ENCODE measurements around the gene CLTRN.

The CLTRN gene

DNA sequence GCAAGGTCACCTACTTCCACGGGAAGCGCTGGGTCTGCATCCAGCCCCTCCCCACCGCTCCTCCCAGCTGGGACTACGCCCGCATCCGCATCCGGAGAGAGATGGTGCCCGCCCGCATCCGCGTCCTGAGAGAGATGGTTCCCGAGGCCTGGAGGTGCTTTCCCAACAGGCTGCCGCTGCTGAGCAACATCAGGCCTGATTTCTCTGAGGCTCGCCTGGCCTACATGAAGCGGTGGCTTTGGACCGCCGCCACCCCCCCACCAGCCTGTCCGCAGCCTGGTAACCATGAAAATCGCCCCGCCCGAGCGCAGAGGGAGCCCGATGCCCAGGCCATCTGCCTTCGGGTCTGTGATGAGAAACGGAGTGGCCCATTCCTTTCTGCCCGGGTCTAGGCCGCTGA is 18.1 kb downstream of the CLTRN start:
- no peak for DNase-seq

DNA sequence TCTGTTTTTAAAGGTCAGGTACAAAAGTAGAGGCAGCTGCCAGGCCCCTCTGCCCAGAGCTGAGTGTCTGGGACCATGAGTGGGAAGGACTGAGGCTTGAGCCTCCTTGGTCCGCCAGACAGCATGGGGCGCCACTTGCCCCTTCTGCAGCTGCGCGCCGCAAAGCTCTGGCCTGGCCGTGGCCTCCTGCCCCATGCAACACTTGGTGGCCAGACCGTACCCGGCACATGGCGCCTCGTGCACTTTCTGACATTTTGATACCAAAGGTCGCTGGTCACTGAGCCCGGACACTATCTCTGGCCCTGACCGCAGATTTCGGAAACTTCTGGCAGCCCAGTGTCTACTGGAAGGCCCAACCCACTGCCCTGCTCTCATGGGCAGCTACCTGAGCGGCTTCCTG is 18.6 kb downstream of the CLTRN start:
- DNase-seq: no peak

DNA sequence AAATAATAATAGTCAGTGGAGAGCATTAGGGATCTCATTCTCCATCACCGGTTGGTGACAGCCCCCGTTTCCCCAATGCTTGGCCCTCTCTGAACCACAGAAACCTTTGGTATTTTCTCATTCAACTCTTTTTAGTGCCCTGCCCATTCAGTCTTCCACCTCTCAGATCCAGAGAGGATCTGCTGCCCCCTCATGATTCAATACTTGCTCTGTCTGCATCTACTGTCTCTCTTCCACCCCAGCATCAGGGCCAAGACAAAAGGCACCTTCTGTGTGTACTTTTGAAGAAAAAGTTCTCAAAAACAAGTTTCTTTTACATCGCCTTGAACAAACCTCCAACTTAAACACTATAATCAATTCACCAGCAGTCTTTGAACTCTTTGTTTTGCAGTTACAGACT is 19.3 kb downstream of the CLTRN start:
- no peak for DNase-seq

DNA sequence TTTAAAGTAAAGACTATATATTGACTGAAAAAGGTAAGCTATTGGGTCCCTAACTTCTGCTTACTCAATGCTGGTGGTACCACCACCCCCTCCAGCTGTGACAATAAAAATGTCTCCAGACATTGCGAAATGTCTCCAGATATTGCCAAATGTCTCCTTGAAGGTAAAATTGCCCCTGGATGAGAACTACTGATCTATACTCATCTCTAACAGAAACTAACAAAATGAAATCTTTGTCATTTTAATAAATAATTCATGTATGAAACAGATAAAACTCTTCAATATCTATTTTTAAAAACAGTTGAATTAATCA is 20.1 kb downstream of the CLTRN start:
- DNase-seq: no peak

DNA sequence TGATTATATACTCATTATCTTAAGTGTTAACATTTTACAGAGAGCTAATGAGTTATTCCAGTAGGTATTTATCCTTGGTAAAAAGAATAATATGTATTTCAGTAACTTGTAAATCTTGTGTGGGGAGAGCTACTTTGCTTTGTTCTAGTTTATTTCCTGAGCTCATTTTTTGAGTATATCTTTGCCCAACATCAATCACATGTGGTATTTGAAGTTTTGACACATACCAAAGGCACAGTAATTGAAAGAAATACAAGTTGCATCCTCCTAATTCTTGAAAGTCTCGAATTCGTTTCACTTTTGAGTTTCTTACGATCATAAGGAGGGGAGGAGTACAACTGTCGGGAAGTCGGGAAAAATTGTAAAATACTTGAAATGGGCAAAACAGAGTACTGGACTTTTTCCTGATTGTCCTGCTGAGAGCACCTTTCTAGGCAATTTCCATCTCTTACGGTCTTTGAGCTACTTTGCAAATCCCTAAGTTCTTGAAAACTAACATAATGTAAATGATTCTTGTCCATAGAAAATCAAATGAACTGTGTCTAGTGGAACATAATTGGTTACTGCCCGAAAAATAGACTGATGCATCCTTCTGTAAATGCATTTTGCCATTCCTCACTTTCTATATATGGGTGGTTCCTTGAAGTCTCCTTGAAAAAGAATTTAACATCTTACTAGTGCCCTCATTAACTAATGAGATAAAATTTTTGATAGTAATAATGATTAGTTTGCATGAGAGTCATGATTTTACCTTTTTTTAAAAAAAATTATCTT is 20.6 kb downstream of the CLTRN start:
- DNase-seq: no peak

DNA sequence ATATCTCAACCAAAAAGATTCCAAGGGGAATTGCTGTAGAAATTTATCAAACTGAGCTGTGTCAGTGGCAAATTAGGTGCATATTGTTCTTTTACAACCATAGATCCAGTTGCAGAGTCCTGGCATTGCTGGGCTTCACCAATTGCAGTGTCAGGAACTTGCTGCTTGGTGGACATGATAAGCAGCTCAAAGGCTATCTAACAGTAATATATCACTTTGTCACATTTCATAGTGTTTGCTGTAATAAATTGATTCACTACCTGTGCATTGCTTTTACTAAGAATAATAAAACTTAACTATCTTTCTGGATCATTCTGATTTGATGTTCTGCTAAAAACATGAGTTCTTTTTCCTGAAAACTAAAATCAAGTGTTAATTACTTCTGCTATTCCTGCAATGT is 33.0 kb downstream of the CLTRN start:
- DNase-seq: no peak

DNA sequence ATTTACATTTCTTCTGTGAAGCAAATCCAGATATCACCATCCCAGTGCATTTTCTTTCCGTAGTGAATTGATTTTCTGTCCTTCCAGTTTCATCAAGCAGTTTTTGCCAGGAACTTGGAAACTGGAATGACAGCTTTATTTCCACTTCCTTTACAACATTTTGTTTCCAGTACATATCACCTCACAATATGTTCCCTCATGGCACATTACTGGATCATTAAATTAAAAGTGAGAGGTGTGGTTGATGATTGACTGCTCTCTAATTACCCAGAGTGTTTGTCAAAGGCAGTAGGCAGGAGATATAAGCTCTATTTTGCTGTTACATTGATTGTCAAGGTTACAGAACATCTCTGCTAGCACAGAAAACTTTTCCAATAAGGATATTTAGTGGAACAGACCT is 41.6 kb downstream of the CLTRN start:
- no peak for DNase-seq

DNA sequence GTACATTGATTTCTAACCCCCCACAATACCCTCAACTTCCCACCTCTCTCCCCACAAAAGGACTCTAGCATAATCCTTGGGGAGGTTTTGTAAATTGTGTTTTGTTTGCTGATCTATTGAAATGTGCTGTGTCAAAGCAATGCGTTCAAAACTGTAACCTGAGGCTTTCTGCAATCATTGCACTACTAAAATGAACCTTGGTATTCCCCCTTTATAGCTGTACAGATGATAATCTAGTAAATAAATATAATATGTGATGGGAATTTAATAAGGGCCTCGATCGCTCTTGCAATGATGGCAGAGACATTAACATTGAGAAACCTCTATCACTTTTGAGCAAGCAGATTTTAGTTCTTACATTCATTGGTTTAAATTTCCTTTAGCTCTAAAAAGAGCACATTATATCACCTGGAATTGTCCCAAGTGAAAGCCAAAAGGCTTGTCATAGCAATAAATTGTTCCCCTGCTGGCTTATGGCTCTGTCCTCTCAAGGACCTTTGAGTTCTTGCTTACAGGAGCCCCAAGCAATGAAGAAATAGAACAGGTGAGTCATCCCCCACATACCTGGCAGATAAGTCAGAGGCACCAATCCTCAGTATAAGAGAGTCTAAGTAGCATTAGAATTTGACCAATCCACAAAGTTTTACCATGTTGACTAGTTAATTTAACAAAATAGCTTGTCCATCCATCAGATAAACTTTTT is 45.4 kb downstream of the CLTRN start:
- DNase-seq: no peak

DNA sequence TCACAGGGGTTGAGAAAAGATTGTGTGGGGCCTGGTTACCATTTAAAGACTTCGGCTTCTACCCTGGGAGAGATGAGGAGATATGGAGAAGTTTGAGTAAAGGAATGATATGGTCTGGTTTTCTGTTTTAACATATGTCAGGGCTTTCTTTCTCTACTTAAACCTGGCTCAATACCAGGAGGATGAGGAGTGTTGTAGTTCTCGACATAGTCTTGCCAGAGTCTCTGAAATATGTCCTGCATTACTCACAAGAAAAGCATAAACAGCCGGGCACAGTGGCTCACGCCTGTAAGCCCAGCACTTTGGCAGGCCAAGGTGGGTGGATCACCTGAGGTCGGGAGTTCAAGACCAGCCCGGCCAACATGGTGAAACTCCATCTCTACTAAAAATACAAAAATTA is 47.5 kb downstream of the CLTRN start:
- DNase-seq: no peak

DNA sequence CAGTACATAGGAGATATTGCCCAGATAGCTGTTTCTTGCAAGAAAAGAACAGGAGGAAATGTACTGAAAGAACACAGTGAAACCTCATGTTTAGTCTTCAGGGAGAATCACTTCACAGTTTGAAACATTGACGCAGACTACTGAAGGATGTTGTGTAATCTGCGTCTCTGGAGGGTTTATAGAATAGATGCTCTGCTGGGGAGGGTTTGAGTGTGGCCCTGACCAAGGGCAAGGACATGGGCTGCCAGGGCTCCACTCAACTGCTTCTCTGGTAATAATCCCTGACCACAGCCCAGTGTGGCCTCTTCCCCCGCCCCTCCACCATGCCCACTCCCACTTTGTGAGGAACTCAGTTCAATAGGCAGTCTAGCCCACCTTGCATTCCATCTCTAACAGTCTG is 48.1 kb downstream of the CLTRN start:
- DNase-seq: no peak

DNA sequence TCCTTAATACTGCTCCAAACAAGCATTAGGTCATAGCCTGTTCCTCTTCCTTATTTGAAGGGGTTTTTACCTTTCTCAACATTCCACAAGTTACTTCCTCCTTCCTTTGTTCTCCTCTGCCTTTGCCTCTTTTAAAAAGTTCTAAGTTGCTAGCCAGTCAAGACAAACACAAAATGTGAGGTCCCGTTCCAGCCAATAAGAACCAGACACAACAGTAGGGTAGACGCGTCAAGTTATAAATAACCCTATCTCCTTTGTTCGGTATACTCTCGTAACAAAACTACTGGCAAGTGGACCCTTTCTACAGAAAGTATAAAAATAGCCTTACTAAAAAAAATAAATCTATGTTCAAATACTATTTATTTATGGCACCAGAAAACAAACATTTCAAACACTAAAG is 57.5 kb downstream of the CLTRN start:
- DNase-seq: no peak

DNA sequence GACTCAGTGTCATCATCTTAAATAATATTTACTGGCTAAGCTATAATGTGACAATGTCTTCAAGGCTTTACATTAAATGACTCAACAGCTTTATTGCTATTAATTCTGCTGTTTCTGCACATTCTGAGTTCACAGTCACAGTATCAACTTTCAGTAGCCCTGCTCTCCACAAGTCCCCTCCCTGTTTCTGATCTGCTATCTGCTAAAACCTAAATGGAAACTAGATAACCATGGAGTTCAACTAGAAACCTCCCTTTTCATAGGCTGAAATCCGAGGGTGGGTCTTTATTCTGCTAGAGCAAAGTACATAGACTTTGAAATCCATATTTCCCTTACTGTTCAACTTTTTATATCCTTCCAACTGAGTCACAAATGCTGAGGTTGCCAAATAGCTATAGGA is 58.5 kb downstream of the CLTRN start:
- no peak for DNase-seq

DNA sequence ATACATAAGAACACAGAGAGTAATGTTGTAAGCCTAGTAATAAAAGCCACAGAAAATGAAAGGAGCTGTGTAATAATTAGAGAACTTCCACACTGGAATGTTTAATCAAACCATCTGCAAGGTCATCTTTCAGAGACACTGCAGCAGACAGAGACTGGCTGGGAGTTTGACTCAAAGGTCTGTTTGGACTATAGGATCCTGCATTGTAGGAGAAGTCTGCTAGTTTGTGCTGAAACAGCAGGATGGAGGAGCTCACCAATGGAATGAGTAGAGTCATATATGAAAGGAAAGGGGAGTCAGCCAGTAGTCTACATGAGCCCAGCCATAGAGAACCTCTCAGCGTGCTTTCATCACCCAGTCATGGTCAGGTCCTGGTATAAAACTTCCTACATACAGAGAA is 59.4 kb downstream of the CLTRN start:
- DNase-seq: no peak

DNA sequence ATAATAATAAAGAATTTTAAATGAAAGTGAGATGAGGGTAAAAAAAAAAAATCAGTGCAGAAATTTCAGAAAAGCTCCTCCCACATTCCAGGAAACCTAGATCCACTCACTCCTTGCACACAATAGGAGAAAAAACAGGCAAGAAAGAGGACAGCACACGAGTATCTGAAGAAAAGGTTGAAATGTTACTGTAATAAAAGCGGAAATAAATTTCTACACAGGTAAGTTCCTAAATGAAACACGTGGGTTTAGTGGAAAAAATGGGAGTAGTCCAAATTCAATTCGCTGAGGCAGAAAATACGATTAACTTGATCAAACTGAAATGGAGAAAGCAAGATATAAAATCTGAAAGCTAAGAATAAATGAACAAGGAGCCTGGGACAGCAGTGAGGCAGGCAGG is 61.8 kb downstream of the CLTRN start:
- DNase-seq: no peak

DNA sequence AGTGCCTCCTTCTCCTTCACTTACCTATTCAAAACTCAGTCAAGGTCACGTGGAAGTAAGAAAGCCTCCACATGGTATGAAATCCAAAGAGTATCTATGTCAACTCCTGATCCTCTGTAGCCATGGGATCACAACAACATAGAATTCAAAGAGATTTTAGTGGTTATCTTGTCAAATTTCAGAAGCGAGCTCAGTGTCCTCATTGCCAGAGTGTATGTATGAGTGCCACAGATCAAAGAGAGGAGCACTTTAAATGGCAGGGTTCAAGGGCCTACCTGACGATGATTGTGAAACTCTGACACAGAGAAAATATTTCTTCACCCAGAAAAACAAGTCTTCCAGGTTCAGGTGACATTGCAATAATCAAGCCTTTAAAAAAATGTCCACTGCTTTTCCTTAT is 62.7 kb downstream of the CLTRN start:
- DNase-seq: no peak

DNA sequence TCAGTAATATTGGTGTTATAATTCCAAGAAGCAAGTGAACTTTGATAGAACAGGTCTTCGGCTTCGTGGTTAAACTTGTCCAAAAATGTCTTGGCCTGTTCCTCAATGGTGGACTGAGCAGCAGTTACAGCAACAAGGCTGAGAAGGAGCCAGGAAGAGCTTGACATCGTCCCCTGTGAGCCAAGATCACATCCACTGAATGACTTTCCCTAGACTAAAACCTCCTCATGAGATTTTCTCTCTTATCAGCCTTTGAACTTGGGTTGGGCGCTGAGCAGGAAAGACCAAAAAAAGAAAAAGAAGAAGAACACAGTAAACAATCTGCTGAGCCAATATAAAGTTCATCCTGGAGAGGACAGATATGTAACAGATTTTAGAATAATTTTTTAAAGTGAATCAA is 63.9 kb downstream of the CLTRN start, which contains the start of gene ACE2:
Gene ACE2, minus strand, starts transcription at position 216 of the 400 bp plus-strand sequence. Its CDS starts 49 bp downstream, at position 167.
- no peak for DNase-seq

DNA sequence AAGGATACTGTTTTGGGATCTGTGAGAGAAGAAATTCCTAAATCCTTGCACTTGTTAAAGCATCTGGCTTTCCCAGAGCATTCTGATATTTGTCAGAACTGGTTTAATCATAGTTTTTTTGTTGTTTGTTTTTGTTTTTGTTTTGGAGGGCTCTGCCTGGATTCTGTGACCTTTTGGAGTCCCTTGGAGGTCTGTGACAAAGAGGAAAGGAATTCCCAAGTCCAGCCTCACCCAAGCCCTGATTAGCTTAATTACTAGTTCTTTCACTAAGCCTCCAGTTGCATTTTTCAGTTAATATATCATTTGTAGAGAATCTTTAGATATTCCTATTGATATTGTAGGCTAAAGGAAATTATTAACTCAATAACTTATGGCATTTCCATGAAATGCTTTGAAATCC is 64.6 kb downstream of the CLTRN start:
- DNase-seq: no peak

DNA sequence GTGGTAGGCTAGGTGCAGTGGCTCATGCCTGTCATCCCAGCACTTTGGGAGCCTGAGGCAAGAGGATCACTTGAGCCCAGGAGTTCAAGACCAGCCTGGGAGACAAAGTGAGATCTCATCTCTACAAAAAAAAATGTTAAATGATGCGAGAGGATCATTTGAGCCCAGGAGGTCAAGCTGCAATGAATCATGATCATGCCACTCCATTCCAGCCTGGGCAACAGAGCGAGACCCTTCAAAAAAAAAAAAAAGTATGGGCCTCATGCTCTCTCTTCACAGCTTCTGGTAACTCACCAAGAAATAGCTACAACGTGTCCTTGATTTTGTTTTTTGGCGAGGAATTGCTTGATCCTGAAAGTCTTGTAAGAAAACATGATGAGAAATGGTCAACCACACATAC is 65.1 kb downstream of the CLTRN start:
- DNase-seq: no peak

DNA sequence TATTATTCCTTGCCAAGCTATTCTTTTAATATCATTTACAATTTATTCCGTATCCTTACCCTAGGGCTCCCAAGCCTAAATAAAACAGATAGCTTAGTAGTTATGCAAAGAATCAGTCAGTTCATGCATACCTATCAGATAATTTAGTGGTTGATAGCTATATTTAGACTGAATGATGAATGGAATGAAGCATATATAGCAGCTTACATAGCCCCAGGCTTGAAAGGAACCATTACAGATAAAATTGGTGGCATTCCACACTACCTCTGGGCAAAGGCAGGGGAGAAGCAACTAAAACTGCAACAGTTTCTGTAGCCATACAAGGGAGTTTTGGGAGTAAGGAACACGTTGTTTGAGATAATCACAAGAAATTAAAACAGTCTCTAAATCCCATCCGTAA is 66.6 kb downstream of the CLTRN start:
- no peak for DNase-seq

DNA sequence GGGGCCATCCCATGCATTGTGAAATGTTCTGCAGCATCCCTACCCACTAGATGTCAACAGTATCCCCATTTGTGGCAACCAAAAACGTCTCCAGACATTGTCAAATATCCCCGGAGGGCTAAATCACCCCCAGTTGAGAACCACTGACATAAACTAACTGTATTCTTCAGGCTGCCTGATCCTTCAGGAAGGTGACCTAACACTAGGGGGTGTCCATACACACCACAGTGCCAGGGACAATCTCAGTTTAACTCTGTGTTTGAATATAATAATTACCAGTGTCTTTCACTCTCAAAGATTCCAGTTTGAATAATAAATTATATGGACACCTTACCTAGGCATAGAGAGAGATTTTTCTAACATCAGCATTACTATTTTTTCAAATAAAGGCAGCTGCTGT is 70.2 kb downstream of the CLTRN start:
- no peak for DNase-seq

DNA sequence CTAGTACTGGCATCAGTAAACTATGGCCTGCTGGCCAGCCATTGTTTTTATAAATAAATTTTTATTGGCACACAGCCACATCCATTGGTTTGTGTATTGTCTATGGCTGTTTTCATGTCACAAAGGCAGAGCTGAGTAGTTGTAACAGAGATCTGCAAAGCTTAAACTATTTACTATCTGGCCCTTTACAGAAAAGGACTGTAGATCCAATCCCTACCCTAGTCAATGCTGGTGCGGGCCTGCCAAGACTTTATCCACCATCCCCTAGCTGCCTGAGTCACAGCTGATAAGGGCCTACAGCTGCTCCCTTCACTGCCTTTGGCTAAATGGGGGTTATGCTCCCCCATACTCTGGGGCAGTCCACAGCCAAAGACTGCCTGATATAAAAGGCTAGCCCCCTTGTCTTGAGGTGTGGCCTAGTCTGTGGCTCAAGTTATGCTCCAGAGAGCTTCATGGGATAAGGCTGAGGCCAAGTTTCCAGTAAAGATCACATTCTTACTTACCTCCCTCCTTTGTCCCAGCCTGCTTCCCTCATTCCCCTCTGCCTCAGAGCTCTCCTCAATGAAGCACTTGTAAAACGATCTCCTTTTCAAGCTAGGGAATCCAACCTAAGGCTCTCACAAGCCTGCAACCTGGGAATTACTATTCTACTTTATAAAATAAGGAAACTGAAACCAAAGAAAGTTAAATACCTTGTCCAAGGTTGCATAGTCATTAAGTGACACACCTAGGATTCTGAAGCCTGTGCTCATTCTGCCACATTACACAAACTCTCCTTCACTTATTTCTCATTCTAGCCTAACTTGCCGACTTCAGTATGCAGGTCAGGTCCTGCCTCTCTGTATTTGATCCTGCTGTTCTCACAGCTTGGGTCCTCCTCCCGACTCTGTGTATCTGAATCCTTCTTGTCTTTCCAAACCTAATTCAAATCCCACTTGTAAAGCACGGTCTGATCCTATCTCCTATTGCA is 84.5 kb downstream of the CLTRN start:
- DNase-seq: no peak
